ENCODE measurements around the gene PGAP3.
"Not testable (repeated sequence)": the region's sequence is repeated elsewhere in the genome, so short reads cannot be mapped to it uniquely, and the experiment has no call there.

- not testable (repeated sequence) for TF ChIP-seq POLR2AphosphoS5, CTCF (IDR thresholded peaks at IDR 0.05)
Measured at GRCh38 chr17:39711071-39711470, 23.2 kb upstream of the PGAP3 start.

All from breast epithelium (tissue), 3 donors.